GM12872 (cell line): Measurements from ENCODE around the gene DAB2.

Experiments used
- TF ChIP-seq, protein P1 (sequence below): IDR thresholded peaks from 3 replicates; pipeline ENCODE4 v1.5.1; 2011; ENCODE audit warnings: low read depth, mild to moderate bottlenecking, low read length, moderate library complexity; ENCODE audit not compliant: insufficient read depth

DAB2 gene

DNA sequence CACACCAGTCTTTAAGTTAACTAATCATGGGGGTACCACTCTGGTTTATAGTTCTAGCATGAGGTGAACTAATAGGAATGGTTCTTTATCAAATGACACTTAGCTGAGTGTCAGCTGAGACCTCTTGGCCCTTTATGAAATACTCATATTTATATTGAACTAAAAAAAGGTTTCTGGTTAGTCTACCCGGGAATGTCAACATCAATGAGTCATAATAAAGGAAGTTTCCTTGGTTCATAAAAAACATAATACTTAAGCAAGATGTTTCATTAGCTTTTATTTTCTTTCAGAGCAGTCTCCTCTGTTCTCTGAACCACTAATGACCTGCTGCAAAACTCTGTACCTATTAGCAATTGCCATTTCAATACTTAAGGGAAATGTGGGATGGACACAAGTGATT is 13.7 kb downstream of the DAB2 start:
- TF ChIP-seq, protein P1, sequence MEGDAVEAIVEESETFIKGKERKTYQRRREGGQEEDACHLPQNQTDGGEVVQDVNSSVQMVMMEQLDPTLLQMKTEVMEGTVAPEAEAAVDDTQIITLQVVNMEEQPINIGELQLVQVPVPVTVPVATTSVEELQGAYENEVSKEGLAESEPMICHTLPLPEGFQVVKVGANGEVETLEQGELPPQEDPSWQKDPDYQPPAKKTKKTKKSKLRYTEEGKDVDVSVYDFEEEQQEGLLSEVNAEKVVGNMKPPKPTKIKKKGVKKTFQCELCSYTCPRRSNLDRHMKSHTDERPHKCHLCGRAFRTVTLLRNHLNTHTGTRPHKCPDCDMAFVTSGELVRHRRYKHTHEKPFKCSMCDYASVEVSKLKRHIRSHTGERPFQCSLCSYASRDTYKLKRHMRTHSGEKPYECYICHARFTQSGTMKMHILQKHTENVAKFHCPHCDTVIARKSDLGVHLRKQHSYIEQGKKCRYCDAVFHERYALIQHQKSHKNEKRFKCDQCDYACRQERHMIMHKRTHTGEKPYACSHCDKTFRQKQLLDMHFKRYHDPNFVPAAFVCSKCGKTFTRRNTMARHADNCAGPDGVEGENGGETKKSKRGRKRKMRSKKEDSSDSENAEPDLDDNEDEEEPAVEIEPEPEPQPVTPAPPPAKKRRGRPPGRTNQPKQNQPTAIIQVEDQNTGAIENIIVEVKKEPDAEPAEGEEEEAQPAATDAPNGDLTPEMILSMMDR, result no peak

DNA sequence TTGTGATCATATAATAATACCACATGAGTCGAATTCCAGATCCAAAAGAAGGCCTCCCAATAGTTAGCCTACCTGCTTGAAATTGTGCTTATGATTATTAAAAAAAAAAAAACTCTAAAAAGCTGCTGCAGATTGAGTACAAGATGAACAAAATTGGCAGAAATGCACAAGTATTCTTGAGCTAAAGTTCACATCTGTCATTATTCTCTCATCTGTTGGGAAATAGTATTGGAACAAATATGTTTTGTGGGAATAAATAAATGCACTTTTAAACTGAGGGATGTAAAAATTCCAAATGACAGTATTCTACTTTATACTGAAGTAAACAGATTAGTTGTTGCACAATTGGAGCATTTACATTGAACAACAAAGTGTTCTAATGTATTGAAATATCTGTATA is 15.7 kb downstream of the DAB2 start:
- TF ChIP-seq, protein P1, result no peak

DNA sequence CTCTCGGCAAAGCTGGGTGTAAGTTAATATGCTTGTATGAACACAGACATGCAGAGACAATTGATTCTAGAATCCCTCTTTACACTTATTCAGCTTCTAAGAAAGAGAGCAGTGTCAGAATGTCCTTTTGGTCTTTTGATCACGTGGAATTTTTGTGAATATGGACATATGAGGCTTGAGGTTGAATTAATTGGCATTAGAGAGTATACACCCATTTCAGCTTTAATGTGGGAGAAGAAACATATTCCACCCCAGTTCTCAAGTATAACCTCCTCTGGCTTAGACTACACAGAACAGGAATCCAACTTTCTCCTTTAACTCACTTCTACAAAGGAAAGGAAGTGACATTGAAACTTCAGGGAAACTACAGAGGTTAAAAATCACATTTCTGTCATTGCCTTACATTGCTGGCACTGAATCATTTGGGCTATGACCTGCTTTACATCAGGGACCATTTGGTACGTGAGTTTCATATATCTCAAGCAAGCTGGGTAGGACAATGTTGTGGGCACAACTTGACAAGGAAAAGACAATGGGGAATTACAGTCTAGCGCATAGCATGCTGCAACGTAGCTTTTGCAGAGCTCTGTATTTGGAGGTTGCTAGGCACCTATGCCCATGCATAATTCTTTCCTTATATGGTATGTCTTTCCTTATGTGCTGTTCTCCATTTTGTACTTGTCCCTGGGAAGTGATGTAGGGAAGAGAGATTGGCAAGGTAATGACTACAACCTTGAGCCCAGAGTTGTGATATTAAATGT is 19.5 kb downstream of the DAB2 start:
- TF ChIP-seq, protein P1, result no peak

DNA sequence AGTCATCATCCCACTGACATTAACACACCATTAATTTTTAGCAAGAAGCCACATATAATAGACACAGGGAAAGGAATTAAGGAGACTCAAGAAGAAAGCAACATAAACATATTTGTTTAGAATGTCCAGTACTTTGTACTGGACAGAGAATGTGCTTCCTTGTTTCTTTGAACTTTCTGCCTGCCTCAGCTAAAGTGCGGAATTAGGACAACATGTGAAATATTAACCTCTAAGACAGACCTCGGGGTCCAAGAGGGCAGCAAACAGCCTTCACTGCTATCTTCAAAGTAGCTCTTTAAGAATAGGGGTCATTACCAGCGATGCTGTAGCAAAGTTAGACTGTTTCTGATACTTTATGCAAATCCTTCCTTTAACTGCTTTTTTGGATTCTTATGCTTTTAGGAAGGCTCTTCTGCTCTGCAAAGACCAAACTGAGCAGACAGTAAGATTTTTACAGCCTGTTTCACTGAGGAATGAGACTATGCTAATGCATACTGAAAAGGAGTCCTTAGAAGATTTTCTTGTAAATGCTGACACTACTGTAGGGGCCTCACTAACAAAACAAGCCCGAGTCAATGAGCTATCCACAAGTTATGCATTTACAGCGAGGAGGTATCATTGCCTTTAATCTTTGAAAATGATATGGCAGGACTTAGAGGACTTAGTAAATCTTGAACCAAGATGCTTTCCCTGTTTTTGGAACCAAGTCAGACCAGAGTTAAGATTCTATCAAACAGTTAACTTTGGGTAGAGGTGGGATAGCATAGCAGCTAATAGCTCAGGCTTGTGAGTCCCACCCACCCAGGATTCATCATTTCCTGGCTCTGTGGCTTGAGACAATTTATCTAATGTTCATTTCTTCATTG is 23.8 kb downstream of the DAB2 start:
- TF ChIP-seq, protein P1, result no peak

DNA sequence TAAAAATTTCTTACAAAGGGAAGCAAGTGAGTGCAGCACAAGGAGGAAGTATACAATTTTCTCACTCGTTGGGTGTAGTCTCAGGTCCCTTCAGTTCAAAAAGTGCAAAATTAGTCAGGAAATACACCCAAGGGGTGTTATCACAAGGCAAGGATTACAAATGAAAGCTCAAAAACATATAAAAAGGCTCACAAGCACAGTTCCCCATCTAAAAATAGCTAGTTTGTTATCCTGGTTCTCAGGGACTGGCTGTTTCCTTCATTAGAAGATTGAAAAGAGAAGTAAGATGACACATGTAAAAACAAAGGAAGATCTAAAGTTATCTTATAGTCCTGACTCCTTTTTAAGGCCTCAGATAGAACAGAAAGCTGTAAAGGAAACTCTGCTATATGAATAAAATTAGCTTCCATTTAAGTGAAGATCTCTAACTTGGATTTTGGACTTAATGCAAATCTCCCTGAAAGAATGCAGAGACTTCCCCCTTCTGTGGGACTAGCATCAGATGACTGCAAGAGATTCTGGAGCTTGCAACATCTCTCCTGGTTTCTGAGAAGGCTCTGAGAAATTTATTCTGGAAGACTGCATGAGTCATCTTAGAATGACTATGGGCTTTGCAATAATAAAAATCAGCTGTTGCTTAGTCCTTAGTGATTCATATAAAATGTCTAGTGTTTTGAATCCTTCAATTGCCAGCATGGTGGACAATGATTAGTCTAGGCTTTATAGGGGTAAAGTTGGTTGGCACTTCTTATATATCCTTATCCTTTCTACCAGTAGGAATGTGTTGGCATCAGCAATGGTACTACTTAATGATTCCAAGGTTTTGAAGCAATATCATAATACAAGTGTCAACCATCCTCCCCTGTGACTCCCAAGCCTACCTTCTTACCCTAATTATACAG is 25.4 kb downstream of the DAB2 start:
- TF ChIP-seq, protein P1, result no peak

DNA sequence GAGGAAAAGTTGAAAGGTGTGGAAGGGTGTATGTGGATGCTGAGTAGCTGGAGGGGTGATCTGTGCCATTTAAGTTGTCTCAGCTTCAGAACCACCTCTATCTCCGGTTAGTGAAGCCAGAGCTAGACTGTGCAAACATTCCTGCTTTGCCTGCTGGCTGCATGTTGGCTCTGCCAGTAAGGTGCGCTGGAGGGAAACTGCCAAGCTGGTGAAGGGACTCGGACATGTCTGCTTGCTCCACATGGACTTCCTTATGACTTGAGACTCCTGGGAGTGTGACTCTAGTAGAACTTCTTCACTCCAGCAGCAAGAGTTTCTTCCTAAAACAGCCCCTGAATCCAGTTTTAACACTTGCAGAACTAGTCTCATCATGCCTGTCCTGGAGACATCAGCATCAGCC is 27.9 kb downstream of the DAB2 start:
- TF ChIP-seq, protein P1, result no peak

DNA sequence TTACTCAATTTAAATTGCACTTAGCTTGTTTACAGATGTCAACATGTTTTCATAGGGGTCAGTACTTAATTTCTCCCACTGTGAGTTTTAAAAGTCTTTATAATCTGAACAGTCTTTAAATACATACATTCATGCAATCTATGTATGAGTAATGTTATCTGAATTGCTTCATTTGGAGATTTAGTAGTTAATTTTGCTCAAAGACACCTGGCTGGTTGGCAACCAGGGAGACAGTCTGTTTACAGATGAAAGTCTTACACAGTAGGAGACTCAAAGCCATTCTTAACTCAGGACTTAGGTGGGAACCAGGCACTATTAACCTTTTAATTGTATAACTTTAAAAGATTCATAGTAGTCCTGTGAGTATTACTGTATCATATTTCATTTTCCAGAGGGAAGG is 29.3 kb downstream of the DAB2 start:
- TF ChIP-seq, protein P1, result no peak
